ENCODE measurements around the gene LRRFIP2. TPM values are rescaled to one million over a fixed set of nuclear protein-coding genes. Genes with fewer than 3 reads are reported as not detected.
A peak's percentile ranks its signal among the peaks of the same experiment; 100 is the strongest.

The LRRFIP2 gene
- polyA plus RNA-seq, 1 experiment: 43.9 TPM

DNA sequence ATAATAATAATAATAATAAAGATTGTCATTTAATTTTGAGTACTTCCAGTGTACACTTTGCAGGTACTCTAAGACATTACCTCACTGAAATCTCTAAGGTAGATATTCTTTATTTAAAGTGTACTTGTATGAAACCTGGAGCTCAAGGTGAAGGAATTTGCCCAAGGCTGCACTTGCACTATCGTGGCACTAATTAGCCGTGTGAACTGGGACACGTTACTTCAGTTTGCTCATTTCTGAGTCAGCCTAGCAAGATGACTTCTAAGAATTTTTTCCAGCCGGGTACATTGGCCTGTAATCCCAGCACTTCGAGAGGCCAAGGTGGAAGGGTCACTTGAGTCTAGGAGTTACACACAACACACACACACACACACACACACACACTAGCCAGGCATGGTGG, 147.5 kb downstream of the LRRFIP2 start:
- CTCF ChIA-PET: no interaction called here
- H3K27me3 ChIP-seq (ENCODE audit: control insufficient read depth, insufficient read depth, low read length): no peaks in the 10 kb centered on the region

DNA sequence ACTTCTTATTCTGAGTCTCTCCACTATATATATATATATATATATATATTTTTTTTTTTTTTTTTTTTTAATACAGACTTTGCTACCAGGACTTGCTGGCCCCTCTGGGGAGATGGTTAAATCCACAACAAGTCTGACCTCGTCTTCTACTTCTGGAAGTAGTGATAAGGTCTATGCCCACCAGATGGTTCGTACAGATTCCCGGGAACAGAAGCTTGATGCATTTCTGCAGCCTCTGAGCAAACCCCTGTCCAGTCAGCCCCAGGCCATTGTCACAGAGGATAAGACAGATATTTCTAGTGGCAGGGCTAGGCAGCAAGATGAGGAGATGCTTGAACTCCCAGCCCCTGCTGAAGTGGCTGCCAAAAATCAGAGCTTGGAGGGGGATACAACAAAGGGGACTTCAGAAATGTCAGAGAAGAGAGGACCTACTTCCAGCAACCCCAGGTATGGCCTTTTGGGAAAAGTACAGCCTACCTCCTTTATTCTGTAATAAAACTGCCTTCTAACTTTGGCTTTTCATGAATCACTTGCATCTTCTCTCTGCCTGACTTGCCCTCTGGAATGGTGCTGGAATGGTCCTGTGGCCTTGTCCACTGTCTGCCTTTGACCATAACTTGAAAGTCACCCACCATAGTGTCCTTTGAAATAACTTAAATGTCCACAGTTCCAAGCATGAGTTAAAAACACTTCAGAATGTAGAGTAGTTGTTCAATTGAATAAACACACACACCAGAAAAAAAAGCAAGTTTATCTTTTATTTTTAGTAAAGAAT, 148.6 kb downstream of the LRRFIP2 start:
- POLR2A ChIA-PET: no interaction called here
- H3K4me3 ChIP-seq (ENCODE audit: low read depth, low read length): no peak overlapping the region
- CTCF ChIA-PET: interaction anchor here (0.8 to 2.8 kb wide), 6 partner anchors 9 to 192 kb away, joined by 3 to 23 read pairs (median 6); no protein-coding TSS in a partner anchor

More for the DNA sequence above, 147.5 kb downstream of the LRRFIP2 start:
- TF ChIP-seq, protein P1, sequence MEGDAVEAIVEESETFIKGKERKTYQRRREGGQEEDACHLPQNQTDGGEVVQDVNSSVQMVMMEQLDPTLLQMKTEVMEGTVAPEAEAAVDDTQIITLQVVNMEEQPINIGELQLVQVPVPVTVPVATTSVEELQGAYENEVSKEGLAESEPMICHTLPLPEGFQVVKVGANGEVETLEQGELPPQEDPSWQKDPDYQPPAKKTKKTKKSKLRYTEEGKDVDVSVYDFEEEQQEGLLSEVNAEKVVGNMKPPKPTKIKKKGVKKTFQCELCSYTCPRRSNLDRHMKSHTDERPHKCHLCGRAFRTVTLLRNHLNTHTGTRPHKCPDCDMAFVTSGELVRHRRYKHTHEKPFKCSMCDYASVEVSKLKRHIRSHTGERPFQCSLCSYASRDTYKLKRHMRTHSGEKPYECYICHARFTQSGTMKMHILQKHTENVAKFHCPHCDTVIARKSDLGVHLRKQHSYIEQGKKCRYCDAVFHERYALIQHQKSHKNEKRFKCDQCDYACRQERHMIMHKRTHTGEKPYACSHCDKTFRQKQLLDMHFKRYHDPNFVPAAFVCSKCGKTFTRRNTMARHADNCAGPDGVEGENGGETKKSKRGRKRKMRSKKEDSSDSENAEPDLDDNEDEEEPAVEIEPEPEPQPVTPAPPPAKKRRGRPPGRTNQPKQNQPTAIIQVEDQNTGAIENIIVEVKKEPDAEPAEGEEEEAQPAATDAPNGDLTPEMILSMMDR (IDR thresholded peaks at IDR 0.05; ENCODE audit: insufficient read depth, low read depth, low read length): no peak
- POLR2A ChIA-PET: no interaction called here
- Histone ChIP-seq H3K36me3 (ENCODE audit: control insufficient read depth, insufficient read depth, low read length) (peaks cover 9% of the 10 kb centered on the region), H3K4me3 (ENCODE audit: low read depth, low read length) (no peak overlapping the region)
- no peak for DNase-seq (ENCODE audit: low read depth)

DNA sequence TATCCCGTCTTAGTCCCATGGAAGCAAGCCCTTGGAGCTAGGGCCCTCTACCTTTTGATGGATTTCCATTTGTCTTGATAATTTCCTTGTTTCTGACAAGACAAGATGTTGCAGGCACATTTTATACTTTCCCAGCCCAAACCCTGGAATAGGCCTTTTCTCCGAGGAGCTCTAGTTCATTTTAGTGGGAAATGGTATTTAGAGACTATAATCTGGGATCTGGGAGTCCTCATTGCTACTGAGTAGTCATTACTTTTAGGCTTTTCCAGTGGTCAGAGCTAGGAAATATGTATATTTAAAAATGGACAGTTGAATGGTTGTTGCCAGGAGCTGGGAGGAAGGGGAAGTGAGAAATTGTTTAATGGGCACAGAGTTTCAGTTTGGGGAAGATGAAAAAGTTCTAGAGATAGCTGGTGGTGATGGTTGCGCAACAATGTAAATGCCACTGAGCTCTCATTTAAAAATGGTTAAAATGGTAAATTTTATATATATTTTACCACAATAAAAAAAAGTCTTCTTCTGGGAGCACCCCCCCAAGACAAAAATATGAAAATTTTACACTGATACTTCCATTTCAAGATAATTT, 149.5 kb downstream of the LRRFIP2 start:
- no peak for DNase-seq (ENCODE audit: low read depth)
- TF ChIP-seq, protein P1 (IDR thresholded peaks at IDR 0.05; ENCODE audit: insufficient read depth, low read depth, low read length): no peak
- CTCF ChIA-PET: interaction anchor here (0.8 to 2.8 kb wide), 10 partner anchors 9 to 200 kb away, joined by 3 to 23 read pairs (median 4); no protein-coding TSS in a partner anchor
- POLR2A ChIA-PET: no interaction called here
- Histone ChIP-seq H3K27me3 (ENCODE audit: control insufficient read depth, insufficient read depth, low read length) (no peaks in the 10 kb centered on the region), H3K36me3 (ENCODE audit: control insufficient read depth, insufficient read depth, low read length) (peaks cover 9% of the 10 kb centered on the region), H3K4me3 (ENCODE audit: low read depth, low read length) (no peak overlapping the region)

More for the DNA sequence above, 148.6 kb downstream of the LRRFIP2 start:
- DNase-seq (ENCODE audit: low read depth): no peak
- TF ChIP-seq, protein P1 (IDR thresholded peaks at IDR 0.05; ENCODE audit: insufficient read depth, low read depth, low read length): no peak
- Histone ChIP-seq H3K27me3 (ENCODE audit: control insufficient read depth, insufficient read depth, low read length) (no peaks in the 10 kb centered on the region), H3K36me3 (ENCODE audit: control insufficient read depth, insufficient read depth, low read length) (peaks cover 8% of the 10 kb centered on the region)

DNA sequence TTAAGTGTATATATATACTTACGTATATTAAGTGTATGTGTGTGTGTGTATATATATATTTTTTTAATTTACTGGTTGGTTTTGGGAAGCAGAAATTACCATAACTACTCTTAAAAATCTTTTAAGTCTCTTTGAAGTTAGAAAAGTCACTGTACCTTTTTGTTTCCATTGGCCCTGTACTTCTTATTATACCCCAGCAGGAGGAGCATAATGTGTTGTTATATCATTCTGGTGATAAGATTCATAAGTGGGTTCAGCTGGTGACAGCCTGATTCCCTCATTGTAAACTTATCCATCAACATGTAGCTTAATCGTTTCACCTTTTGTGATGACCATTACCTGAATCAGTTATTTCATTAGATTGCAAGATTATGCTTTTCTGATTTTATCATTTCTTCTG, 150.3 kb downstream of the LRRFIP2 start:
- ChIA-PET POLR2A (no interaction called here), CTCF (interaction anchor here (0.7 to 2.8 kb wide), 9 partner anchors 8 to 290 kb away, joined by 3 to 23 read pairs (median 4); no protein-coding TSS in a partner anchor)
- Histone ChIP-seq H3K27me3 (ENCODE audit: control insufficient read depth, insufficient read depth, low read length) (no peaks in the 10 kb centered on the region), H3K36me3 (ENCODE audit: control insufficient read depth, insufficient read depth, low read length) (peaks cover 11% of the 10 kb centered on the region), H3K4me3 (ENCODE audit: low read depth, low read length) (no peak overlapping the region)
- TF ChIP-seq, protein P1 (IDR thresholded peaks at IDR 0.05; ENCODE audit: insufficient read depth, low read depth, low read length): peak; percentile 38
- no peak for DNase-seq (ENCODE audit: low read depth)

DNA sequence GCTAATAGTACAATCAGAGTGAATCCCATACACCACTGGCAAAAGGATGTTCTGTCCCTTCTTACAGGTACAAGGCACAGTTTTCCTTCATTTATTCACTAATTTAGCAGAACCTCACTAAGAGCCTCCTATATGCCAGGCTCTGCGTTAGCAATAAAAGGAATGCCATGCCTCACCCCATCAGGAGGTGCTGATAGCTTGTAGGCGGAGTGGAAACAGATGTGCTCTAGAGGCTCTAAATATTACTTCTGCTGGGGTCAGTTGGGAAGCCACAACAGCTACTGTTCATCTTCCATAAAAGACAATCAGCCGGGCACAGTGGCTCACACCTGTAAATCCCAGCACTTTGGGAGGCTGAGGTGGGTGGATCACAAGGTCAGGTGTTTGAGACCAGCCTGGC, 156.7 kb downstream of the LRRFIP2 start:
- no peak overlapping the region for H3K4me3 ChIP-seq (ENCODE audit: low read depth, low read length)
- CTCF ChIA-PET: interaction anchor here (0.7 kb wide), 1 partner anchor 11 kb away, joined by 3 read pairs; no protein-coding TSS in a partner anchor
- TF ChIP-seq, protein P1 (IDR thresholded peaks at IDR 0.05; ENCODE audit: insufficient read depth, low read depth, low read length): no peak
- H3K27me3 ChIP-seq (ENCODE audit: control insufficient read depth, insufficient read depth, low read length): no peaks in the 10 kb centered on the region
- peaks cover 14% of the 10 kb centered on the region for H3K36me3 ChIP-seq (ENCODE audit: control insufficient read depth, insufficient read depth, low read length)
- POLR2A ChIA-PET: no interaction called here
- no peak for DNase-seq (ENCODE audit: low read depth)

Data from BJ (cell line).